NT2/D1 (cell line): ENCODE results near the gene CTNNB1.

Experiments
- SUZ12 ChIP-seq: IDR thresholded peaks from 2 replicates; pipeline ENCODE4 v1.6.1; 2011; ENCODE audit not compliant: insufficient read length, insufficient read depth; ENCODE audit errors: extremely low read depth
- YY1 ChIP-seq: IDR thresholded peaks from 2 replicates; pipeline ENCODE4 v1.6.1; 2011; ENCODE audit not compliant: insufficient read length, insufficient read depth

DNA sequence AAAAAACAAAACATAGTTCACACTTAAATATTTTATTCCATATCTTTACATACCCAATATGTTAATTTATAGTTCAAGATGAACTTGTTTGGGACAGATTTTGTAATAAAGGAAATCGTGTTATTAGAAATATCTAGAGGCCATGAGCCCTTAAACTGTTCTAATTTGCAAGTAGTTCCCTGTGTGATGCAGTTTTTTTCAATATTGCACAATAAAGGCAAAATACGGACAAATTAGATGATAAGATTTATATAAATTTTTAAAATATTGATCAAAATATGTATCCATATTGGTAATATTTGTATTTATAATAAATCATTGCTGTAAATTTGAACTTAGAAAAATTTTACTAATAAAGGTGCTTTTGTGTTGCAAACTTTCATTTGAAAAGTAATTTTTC, 23.8 kb downstream of the CTNNB1 start:
- TF ChIP-seq YY1, result no peak
- TF ChIP-seq SUZ12, result no peak
